ENCODE data around the gene ZNF300. TPM values are rescaled to one million over a fixed set of nuclear protein-coding genes. Genes with fewer than 3 reads are reported as not detected.
"Not testable (repeated sequence)": the region's sequence is repeated elsewhere in the genome, so short reads cannot be mapped to it uniquely, and the experiment has no call there.

The ZNF300 gene
- total and polyA plus RNA-seq, 4 donors, result 4.0 to 10.9 (median 6.3) TPM

- DNase-seq (no peak), ATAC-seq (ENCODE audit: low FRiP score) (no peak)
- Histone ChIP-seq H3K27ac (ENCODE audit: low read depth in 1 of 2, low read length in 2 of 2) (no peak overlapping the region), H3K4me1 (ENCODE audit: control insufficient read depth in 1 of 2, insufficient read depth in 2 of 2, low read length in 2 of 2) (no peaks in the 10 kb centered on the region), H3K36me3 (ENCODE audit: control insufficient read depth in 1 of 2, insufficient read depth in 2 of 2, low read length in 1 of 2) (no peaks in the 10 kb centered on the region), H3K27me3 (ENCODE audit: control insufficient read depth in 1 of 2, insufficient read depth in 2 of 2, low read length in 1 of 2) (no peaks in the 10 kb centered on the region), H3K4me3 (ENCODE audit: low read length in 2 of 2) (no peak overlapping the region), H3K9me3 (ENCODE audit: control insufficient read depth, low read length) (no peaks in the 10 kb centered on the region)
- intact Hi-C loops (cut with DNase I), result no loop called here
- WGBS, 2 donors, result 65 to 82% methylated on average over 3 of the region's 3 CpGs
These were observed 53.7 kb downstream of the ZNF300 start for GRCh38 chr5:150851039-150851438.

GRCh38 chr5:150848271-150848670, 56.5 kb downstream of the ZNF300 start:
- no peak for ATAC-seq (ENCODE audit: low FRiP score)
- no peaks in the 10 kb centered on the region for H3K4me1 ChIP-seq (ENCODE audit: control insufficient read depth in 1 of 2, insufficient read depth in 2 of 2, low read length in 2 of 2)
- 74 to 79% methylated on average over 4 of the region's 4 CpGs for WGBS, 2 donors

GRCh38 chr5:150847334-150847695, 57.5 kb downstream of the ZNF300 start:
- WGBS, 2 donors, result 42 to 53% methylated on average over 5 of the region's 5 CpGs
- DNase-seq, result no peak
- no peaks in the 10 kb centered on the region for H3K27me3 ChIP-seq (ENCODE audit: control insufficient read depth in 1 of 2, insufficient read depth in 2 of 2, low read length in 1 of 2)
- H3K27ac ChIP-seq (ENCODE audit: low read depth in 1 of 2, low read length in 2 of 2), result no peak overlapping the region
- intact Hi-C loops (cut with DNase I), result loop anchor here (2.0 to 10.0 kb wide), 3 partner anchors 45 to 393 kb away; no protein-coding TSS in a partner anchor
- no peaks in the 10 kb centered on the region for H3K4me1 ChIP-seq (ENCODE audit: control insufficient read depth in 1 of 2, insufficient read depth in 2 of 2, low read length in 2 of 2)
- no peaks in the 10 kb centered on the region for H3K36me3 ChIP-seq (ENCODE audit: control insufficient read depth in 1 of 2, insufficient read depth in 2 of 2, low read length in 1 of 2)
- no peaks in the 10 kb centered on the region for H3K9me3 ChIP-seq (ENCODE audit: control insufficient read depth, low read length)
- no peak for ATAC-seq (ENCODE audit: low FRiP score)
- no peak overlapping the region for H3K4me3 ChIP-seq (ENCODE audit: low read length in 2 of 2)

More at GRCh38 chr5:150848271-150848670, 56.5 kb downstream of the ZNF300 start:
- H3K36me3 ChIP-seq (ENCODE audit: control insufficient read depth in 1 of 2, insufficient read depth in 2 of 2, low read length in 1 of 2), result no peaks in the 10 kb centered on the region
- no peaks in the 10 kb centered on the region for H3K27me3 ChIP-seq (ENCODE audit: control insufficient read depth in 1 of 2, insufficient read depth in 2 of 2, low read length in 1 of 2)
- no peaks in the 10 kb centered on the region for H3K9me3 ChIP-seq (ENCODE audit: control insufficient read depth, low read length)
- DNase-seq, result no peak
- H3K27ac ChIP-seq (ENCODE audit: low read depth in 1 of 2, low read length in 2 of 2), result no peak overlapping the region
- H3K4me3 ChIP-seq (ENCODE audit: low read length in 2 of 2), result no peak overlapping the region
- intact Hi-C loops (cut with DNase I), result loop anchor here (5.0 to 10.0 kb wide), 2 partner anchors 46 to 393 kb away; no protein-coding TSS in a partner anchor

GRCh38 chr5:150846654-150847333, 58.0 kb downstream of the ZNF300 start:
- H3K4me1 ChIP-seq (ENCODE audit: control insufficient read depth in 1 of 2, insufficient read depth in 2 of 2, low read length in 2 of 2), result no peaks in the 10 kb centered on the region
- 59 to 66% methylated on average over 22 of the region's 22 CpGs for WGBS, 2 donors
- no peak overlapping the region for H3K4me3 ChIP-seq (ENCODE audit: low read length in 2 of 2)
- peak; percentile 88 for ATAC-seq (ENCODE audit: low FRiP score)
- no peak overlapping the region for H3K27ac ChIP-seq (ENCODE audit: low read depth in 1 of 2, low read length in 2 of 2)
- no peaks in the 10 kb centered on the region for H3K27me3 ChIP-seq (ENCODE audit: control insufficient read depth in 1 of 2, insufficient read depth in 2 of 2, low read length in 1 of 2)
- DNase-seq, result peak in 1 of 2 donors; percentile 51
- intact Hi-C loops (cut with DNase I), result loop anchor here (2.0 to 10.0 kb wide), 3 partner anchors 44 to 392 kb away; no protein-coding TSS in a partner anchor
- no peaks in the 10 kb centered on the region for H3K9me3 ChIP-seq (ENCODE audit: control insufficient read depth, low read length)
- no peaks in the 10 kb centered on the region for H3K36me3 ChIP-seq (ENCODE audit: control insufficient read depth in 1 of 2, insufficient read depth in 2 of 2, low read length in 1 of 2)

- intact Hi-C loops (cut with DNase I), result loop anchor here (2.0 to 10.0 kb wide), 3 partner anchors 44 to 391 kb away; no protein-coding TSS in a partner anchor
- H3K4me3 ChIP-seq (ENCODE audit: low read length in 2 of 2), result not testable (repeated sequence)
These were observed 58.5 kb downstream of the ZNF300 start, which contains the start of gene IRGM for GRCh38 chr5:150846308-150846653. IRGM (plus strand) TSS chr5:150846521; CDS start chr5:150848124, 1,603 bp downstream.

GRCh38 chr5:150845185-150845859, 59.5 kb downstream of the ZNF300 start:
- DNase-seq; H3K27ac ChIP-seq (ENCODE audit: low read depth in 1 of 2, low read length in 2 of 2); H3K36me3 ChIP-seq (ENCODE audit: control insufficient read depth in 1 of 2, insufficient read depth in 2 of 2, low read length in 1 of 2); H3K4me1 ChIP-seq (ENCODE audit: control insufficient read depth in 1 of 2, insufficient read depth in 2 of 2, low read length in 2 of 2); H3K27me3 ChIP-seq (ENCODE audit: control insufficient read depth in 1 of 2, insufficient read depth in 2 of 2, low read length in 1 of 2); H3K9me3 ChIP-seq (ENCODE audit: control insufficient read depth, low read length); ATAC-seq (ENCODE audit: low FRiP score); H3K4me3 ChIP-seq (ENCODE audit: low read length in 2 of 2): not testable (repeated sequence)
- WGBS, 2 donors, result 88 to 96% methylated on average over 32 of the region's 32 CpGs
- intact Hi-C loops (cut with DNase I), result loop anchor here (5.0 to 10.0 kb wide), 2 partner anchors 43 to 391 kb away; no protein-coding TSS in a partner anchor

More at GRCh38 chr5:150846308-150846653, 58.5 kb downstream of the ZNF300 start, which contains the start of gene IRGM:
- H3K27me3 ChIP-seq (ENCODE audit: control insufficient read depth in 1 of 2, insufficient read depth in 2 of 2, low read length in 1 of 2); H3K4me1 ChIP-seq (ENCODE audit: control insufficient read depth in 1 of 2, insufficient read depth in 2 of 2, low read length in 2 of 2); H3K9me3 ChIP-seq (ENCODE audit: control insufficient read depth, low read length); DNase-seq; ATAC-seq (ENCODE audit: low FRiP score); H3K36me3 ChIP-seq (ENCODE audit: control insufficient read depth in 1 of 2, insufficient read depth in 2 of 2, low read length in 1 of 2); H3K27ac ChIP-seq (ENCODE audit: low read depth in 1 of 2, low read length in 2 of 2): not testable (repeated sequence)
- WGBS, 2 donors, result 79 to 82% methylated on average over 2 to 3 of the region's 3 CpGs

Other genes with a start within 250 kb of the ZNF300 start
- gene MYOZ3, start 243.7 kb downstream of the ZNF300 start, total RNA-seq, result 10 to 100 TPM in 1 of 2 donors, 1 to 10 TPM in 1; 2.5 to 14.1 TPM
- gene MYOZ3, start 243.7 kb downstream of the ZNF300 start, polyA plus RNA-seq, result 1 to 10 TPM; 2.0 to 2.8 TPM
- gene RBM22, start 203.9 kb downstream of the ZNF300 start, total RNA-seq, result 10 to 100 TPM; 40.1 to 46.9 TPM
- 10 to 100 TPM; 16.8 to 41.8 TPM for gene RBM22, start 203.9 kb downstream of the ZNF300 start, polyA plus RNA-seq
- gene DCTN4, start 146.0 kb downstream of the ZNF300 start, total RNA-seq, result 10 to 100 TPM; 58.9 to 66.4 TPM
- 10 to 100 TPM; 17.3 to 21.3 TPM for gene DCTN4, start 146.0 kb downstream of the ZNF300 start, polyA plus RNA-seq
- gene SMIM3, start 126.2 kb downstream of the ZNF300 start, total RNA-seq, result 10 to 100 TPM; 45.3 to 47.6 TPM
- gene SMIM3, start 126.2 kb downstream of the ZNF300 start, polyA plus RNA-seq, result 10 to 100 TPM; 33.7 to 38.2 TPM
- under 1 TPM in 1 of 2 donors, not detected in 1; 0.30 TPM for gene IRGM, start 58.5 kb downstream of the ZNF300 start, total RNA-seq
- not detected for gene IRGM, start 58.5 kb downstream of the ZNF300 start, polyA plus RNA-seq
- gene GPX3, start 115.6 kb upstream of the ZNF300 start, total RNA-seq, result 1,000 to 10,000 TPM in 1 of 2 donors, 100 to 1,000 TPM in 1; 694 to 1,257 TPM
- 100 to 1,000 TPM; 514 to 520 TPM for gene GPX3, start 115.6 kb upstream of the ZNF300 start, polyA plus RNA-seq
- gene TNIP1, start 176.1 kb upstream of the ZNF300 start, total RNA-seq, result 100 to 1,000 TPM in 1 of 2 donors, 10 to 100 TPM in 1; 83.3 to 105 TPM
- gene TNIP1, start 176.1 kb upstream of the ZNF300 start, polyA plus RNA-seq, result 10 to 100 TPM; 63.3 to 80.3 TPM

Data from aorta (tissue), 5 donors.